Lower leg skin (tissue), 4 donors: ENCODE data around the gene RBM20. TPM values are rescaled to one million over a fixed set of nuclear protein-coding genes. Genes with fewer than 3 reads are reported as not detected.

ENCODE experiments used
- DNase-seq, 2 donors: peaks; one replicate each; pipeline ENCODE4 v3.0.0-alpha.2; 2019; ENCODE audit warnings: low spot score in 2 of 2
- H3K4me3 ChIP-seq: fragments of 200-600 bp; sonication (generic); 2 replicates; pipeline ENCODE4 v1.5.1; 2017; ENCODE audit warnings: mild to moderate bottlenecking, low read depth; ENCODE audit not compliant: poor library complexity, severe bottlenecking
- CTCF ChIP-seq, 3 donors: fragments of 450-650 bp; IDR thresholded peaks; one replicate each; pipeline ENCODE4 v1.5.1; 2016; ENCODE audit warnings: antibody characterized with exemption in 3 of 3, mild to moderate bottlenecking in 3 of 3, moderate library complexity in 2 of 3
- POLR2A ChIP-seq, 2 donors: fragments of 450-650 bp; IDR thresholded peaks; one replicate each; pipeline ENCODE4 v1.6.1; 2016 to 2017; ENCODE audit warnings: antibody characterized with exemption in 2 of 2, mild to moderate bottlenecking in 1 of 2, moderate library complexity in 1 of 2
- WGBS, 2 donors: methylation state at CpG; one replicate each; pipeline ENCODE4 v1.1.5; 2018; 5-methylcytosine and 5-hydroxymethylcytosine counted together
- intact Hi-C: fragments of 100-400 bp; cut with DNase I; formaldehyde crosslinking; loops from one replicate; pipeline ENCODE4 v1.15.0; 2023; ENCODE audit warnings: low total_unique reads
- total RNA-seq, 4 donors: library from RNA; depleted of rRNA; stranded (reverse); fragments of >200 nt; gene quantifications; one replicate each; pipeline ENCODE4 v1.1.0, GENCODE V29; 2016

RBM20 gene
- total RNA-seq, 4 donors from 2014 or later, result 0.66 to 6.2 (median 3.5) TPM

- TF ChIP-seq CTCF (IDR thresholded peaks at IDR 0.05), result no peak
- DNase-seq, result no peak
- H3K4me3 ChIP-seq, result no peak overlapping the region
- intact Hi-C loops, result no loop called here
- WGBS, 2 donors, result 6 to 10% methylated on average over 40 of the region's 40 CpGs
Measured at GRCh38 chr10:110643035-110643652, 992 bp upstream of the RBM20 start.

- 51 to 52% methylated on average over 29 of the region's 31 CpGs for WGBS, 2 donors
- TF ChIP-seq CTCF (IDR thresholded peaks at IDR 0.05), result no peak
- TF ChIP-seq POLR2A (IDR thresholded peaks at IDR 0.05), result no peak
- intact Hi-C loops, result no loop called here
- H3K4me3 ChIP-seq, result no peak overlapping the region
- no peak for DNase-seq
Measured at GRCh38 chr10:110644598-110645462, 694 bp downstream of the RBM20 start.

- 82 to 84% methylated on average over 13 of the region's 13 CpGs for WGBS, 2 donors
- DNase-seq, result no peak
- intact Hi-C loops, result no loop called here
- H3K4me3 ChIP-seq, result no peak overlapping the region
- TF ChIP-seq POLR2A (IDR thresholded peaks at IDR 0.05), result no peak
- TF ChIP-seq CTCF (IDR thresholded peaks at IDR 0.05), result no peak
Measured at GRCh38 chr10:110646417-110647135, 2.4 kb downstream of the RBM20 start.

- WGBS, 2 donors, result 81 to 91% methylated on average over 3 of the region's 3 CpGs
- no peak for DNase-seq
- TF ChIP-seq CTCF (IDR thresholded peaks at IDR 0.05) (no peak), POLR2A (IDR thresholded peaks at IDR 0.05) (no peak)
- intact Hi-C loops, result no loop called here
- no peak overlapping the region for H3K4me3 ChIP-seq
Measured at GRCh38 chr10:110647136-110647430, 2.9 kb downstream of the RBM20 start.

- 85 to 92% methylated on average over 3 of the region's 3 CpGs for WGBS, 2 donors
- H3K4me3 ChIP-seq, result no peak overlapping the region
- no peak for DNase-seq
- TF ChIP-seq POLR2A (IDR thresholded peaks at IDR 0.05) (no peak), CTCF (IDR thresholded peaks at IDR 0.05) (no peak)
- intact Hi-C loops, result no loop called here
Measured at GRCh38 chr10:110648692-110649346, 4.7 kb downstream of the RBM20 start.
